B cell (primary cell): Measurements from ENCODE around the gene DNAJB2. TPM values are rescaled to one million over a fixed set of nuclear protein-coding genes. Genes with fewer than 3 reads are reported as not detected.
A peak's percentile ranks its signal among the peaks of the same experiment; 100 is the strongest.

ENCODE experiments used
- ATAC-seq: fragments of 200-7000 bp; cut with Tn5 transposase; one replicate; pipeline ENCODE4 v1.10.0; 2021; ENCODE audit warnings: low read depth, mild to moderate bottlenecking, moderate number of reproducible peaks, moderate library complexity
- CTCF ChIA-PET: fragments of 350-600 bp; sonication (Branson Sonifier 250); formaldehyde crosslinking; loops from one replicate; lab custom pipeline; 2021; ENCODE audit warnings: antibody characterized with exemption, inconsistent platforms; lab: Charles Lee
- POLR2A ChIA-PET: fragments of 350-600 bp; sonication (Branson Sonifier 250); formaldehyde crosslinking; loops from one replicate; lab custom pipeline; 2021; ENCODE audit warnings: antibody characterized with exemption; lab: Charles Lee
- DNase-seq: peaks from one replicate; pipeline ENCODE4 v3.0.0; 2013
- H2AFZ ChIP-seq: 2 replicates; pipeline ENCODE4 v1.6.1; 2012; ENCODE audit warnings: mild to moderate bottlenecking, low read depth, low read length; ENCODE audit not compliant: insufficient read depth, poor library complexity, severe bottlenecking
- H3K27ac ChIP-seq, 2 donors: 1 replicate in 1 of 2; 2 replicates in 1 of 2; pipeline ENCODE4 v1.5.1; 2012 to 2013; ENCODE audit warnings: low read length in 2 of 2, mild to moderate bottlenecking in 2 of 2, moderate library complexity in 1 of 2
- H3K27me3 ChIP-seq, 4 experiments: fragments of 200-600 bp in 1 of 4; sonication (generic) in 1 of 4; replicated peaks in 1 of 4; 1 replicate in 2 of 4; 2 replicates in 2 of 4; pipeline versions ENCODE4 v1.6.1 to v1.7.0; 2013 to 2016; ENCODE audit warnings: low read length in 3 of 4, mild to moderate bottlenecking in 2 of 4, mixed read lengths in 1 of 4, moderate library complexity in 1 of 4; ENCODE audit not compliant: insufficient read depth in 4 of 4, control insufficient read depth in 3 of 4; ENCODE audit errors: control extremely low read depth in 1 of 4
- H3K36me3 ChIP-seq, 2 experiments: replicated peaks in 1 of 2; 1 replicate in 1 of 2; 2 replicates in 1 of 2; pipeline versions ENCODE4 v1.6.1 to v1.7.1; 2013; ENCODE audit warnings: low read length in 1 of 2; ENCODE audit not compliant: insufficient read depth in 2 of 2, control insufficient read depth in 1 of 2; ENCODE audit errors: control extremely low read depth in 1 of 2, extremely low read depth in 1 of 2
- H3K4me1 ChIP-seq, 2 donors: fragments of 200-600 bp in 1 of 2; sonication (generic) in 1 of 2; 1 replicate in 1 of 2; 2 replicates in 1 of 2; pipeline versions ENCODE4 v1.5.1 to v1.6.1; 2013 to 2017; ENCODE audit warnings: low read length in 2 of 2; ENCODE audit not compliant: control insufficient read depth in 2 of 2, insufficient read depth in 2 of 2
- H3K4me2 ChIP-seq: replicated peaks from 2 replicates; pipeline ENCODE3; 2012; ENCODE audit warnings: mild to moderate bottlenecking, low read depth, low read length; ENCODE audit not compliant: poor library complexity, severe bottlenecking
- H3K4me3 ChIP-seq, 5 experiments: fragments of 200-600 bp in 1 of 5; sonication (generic) in 1 of 5; 1 replicate in 3 of 5; 2 replicates in 2 of 5; pipeline versions ENCODE4 v1.5.1 to v1.7.0; 2011 to 2016; ENCODE audit warnings: low read length in 4 of 5, mild to moderate bottlenecking in 4 of 5, low read depth in 2 of 5, control low read depth in 1 of 5, moderate library complexity in 1 of 5; ENCODE audit not compliant: insufficient read depth in 1 of 5; ENCODE audit errors: control extremely low read depth in 1 of 5, extremely low read depth in 1 of 5
- H3K79me2 ChIP-seq: fragments of 200-600 bp; sonication (generic); one replicate; pipeline ENCODE4 v1.6.0; 2016; ENCODE audit warnings: low read length; ENCODE audit not compliant: control insufficient read depth, insufficient read depth
- H3K9ac ChIP-seq: fragments of 200-600 bp; sonication (generic); 2 replicates; pipeline ENCODE4 v1.6.1; 2017; ENCODE audit warnings: mild to moderate bottlenecking, low read length, moderate library complexity
- H3K9me3 ChIP-seq, 3 donors: one replicate each; pipeline versions ENCODE4 v1.6.1 to v1.7.1; 2013; ENCODE audit warnings: low read length in 2 of 3; ENCODE audit not compliant: control insufficient read depth in 2 of 3, insufficient read depth in 1 of 3; ENCODE audit errors: control extremely low read depth in 1 of 3
- H4K20me1 ChIP-seq: 2 replicates; pipeline ENCODE4 v1.6.0; 2012; ENCODE audit warnings: mild to moderate bottlenecking, low read length; ENCODE audit not compliant: insufficient read depth, control insufficient read depth, poor library complexity, severe bottlenecking
- H3K27ac Mint-ChIP-seq: one replicate; pipeline ENCODE4 v1.8.0; 2021; ENCODE audit warnings: mixed read lengths
- H3K27me3 Mint-ChIP-seq: one replicate; pipeline ENCODE4 v1.8.0; 2021; ENCODE audit warnings: mixed read lengths
- H3K4me1 Mint-ChIP-seq: one replicate; pipeline ENCODE4 v1.8.0; 2021; ENCODE audit warnings: mixed read lengths
- H3K4me3 Mint-ChIP-seq: one replicate; pipeline ENCODE4 v1.8.0; 2021; ENCODE audit warnings: mixed read lengths
- H3K9me3 Mint-ChIP-seq: one replicate; pipeline ENCODE4 v1.8.0; 2022; ENCODE audit warnings: mixed read lengths; ENCODE audit not compliant: insufficient read depth
- CTCF ChIP-seq: fragments of 200-600 bp; IDR thresholded peaks from one replicate; pipeline ENCODE4 v1.8.0; 2022; ENCODE audit warnings: antibody characterized with exemption, mild to moderate bottlenecking
- EZH2 ChIP-seq: IDR thresholded peaks from 2 replicates; pipeline ENCODE4 v1.6.1; 2012; ENCODE audit warnings: borderline replicate concordance, low read depth, mild to moderate bottlenecking, moderate library complexity, low read length; ENCODE audit not compliant: insufficient read depth, poor library complexity, severe bottlenecking
- WGBS: methylation state at CpG from one replicate; pipeline ENCODE4 v1.1.5; 2013; ENCODE audit warnings: missing lambda C conversion rate; ENCODE audit not compliant: insufficient coverage; 5-methylcytosine and 5-hydroxymethylcytosine counted together
- intact Hi-C: fragments of 100-400 bp; cut with micrococcal nuclease; formaldehyde crosslinking; loops from one replicate; pipeline ENCODE4 v1.10.0; 2022
- polyA plus RNA-seq: library from polyadenylated mRNA; depleted of rRNA; stranded (reverse); fragments of >200 nt; gene quantifications from 2 replicates; pipeline ENCODE4 v1.2.3, GENCODE V29; 2012
- total RNA-seq, 2 donors: library from RNA; stranded (reverse); fragments of 120-200 nt in 1 of 2; gene quantifications; 1 replicate in 1 of 2; 2 replicates in 1 of 2; pipeline versions ENCODE4 v1.2.3 to v1.2.4, GENCODE V29; 2013 to 2022

Gene DNAJB2
- total and polyA plus RNA-seq, 2 donors (not counting 1 experiment from before 2014, with no cell fraction given) = 127 to 184 TPM

GRCh38 chr2:219252570-219252899, 26.6 kb upstream of the DNAJB2 start:
- Histone ChIP-seq H3K27me3 (no peaks in the 10 kb centered on the region), H3K4me2 (peak overlapping the region; percentile 100), H3K36me3 (peaks cover 2 to 31% of the 10 kb centered on the region in 2 experiments), H3K4me1 (peaks cover 48 to 58% of the 10 kb centered on the region in 2 donors), H3K9ac (peak overlapping the region; percentile 90), H3K4me3 (peak overlapping the region; percentile 83 to 97 (median 90)), H3K79me2 (peaks cover 50% of the 10 kb centered on the region), H2AFZ (peak overlapping the region; percentile 25), H3K27ac (peak overlapping the region; percentile 67 to 93), H3K9me3 (no peaks in the 10 kb centered on the region), H4K20me1 (peaks cover 22% of the 10 kb centered on the region)
- Mint-ChIP-seq H3K27me3 (no peaks in the 10 kb centered on the region), H3K4me1 (peaks cover 63% of the 10 kb centered on the region), H3K9me3 (no peaks in the 10 kb centered on the region), H3K27ac (peak overlapping the region; percentile 96), H3K4me3 (peak overlapping the region; percentile 87)
- CTCF ChIA-PET = interaction anchor here (0.6 to 7.6 kb wide), 11 partner anchors 16 to 81 kb away, joined by 3 to 97 read pairs (median 5); partner anchors contain the start of genes ABCB6, ANKZF1, ATG9A and DNAJB2
- no peak for DNase-seq
- POLR2A ChIA-PET = interaction anchor here (0.5 to 4.2 kb wide), 13 partner anchors 7 to 372 kb away, joined by 3 to 106 read pairs (median 6); partner anchors contain the start of genes ABCB6, ANKZF1, ATG9A and CNPPD1
- 7% methylated on average over 9 of the region's 9 CpGs for WGBS
- intact Hi-C loops = loop anchor here (5.0 kb wide), 1 partner anchor 1035 kb away; the partner anchor contains the start of gene ARPC2
- TF ChIP-seq EZH2 = no peak
- no peak for ATAC-seq

GRCh38 chr2:219252900-219253752, 26.0 kb upstream of the DNAJB2 start, which contains the start of gene TUBA4B:
Gene TUBA4B (plus strand): TSS chr2:219253243. CDS start chr2:219253408, 165 bp downstream.
- peak within 1 kb of the TSS; percentile 100 for H3K4me2 ChIP-seq
- Mint-ChIP-seq H3K9me3 (no peaks in the 10 kb centered on the region), H3K4me1 (peaks cover 57% of the 10 kb centered on the region), H3K4me3 (peak within 1 kb of the TSS; percentile 87), H3K27ac (peak within 1 kb of the TSS; percentile 96), H3K27me3 (no peaks in the 10 kb centered on the region)
- H4K20me1 ChIP-seq = peaks cover 22% of the 10 kb centered on the region
- H3K27ac ChIP-seq = peak within 1 kb of the TSS; percentile 93 to 94
- peaks cover 42 to 52% of the 10 kb centered on the region in 2 donors for H3K4me1 ChIP-seq
- intact Hi-C loops = loop anchor here (1.0 to 5.0 kb wide), 5 partner anchors 8 to 1036 kb away; partner anchors contain the start of genes ARPC2, GLB1L, NHEJ1 and STK16
- peaks cover 48% of the 10 kb centered on the region for H3K79me2 ChIP-seq
- H3K36me3 ChIP-seq = peaks cover 2 to 31% of the 10 kb centered on the region in 2 experiments
- peak within 1 kb of the TSS; percentile 83 to 97 (median 90) for H3K4me3 ChIP-seq
- H3K27me3 ChIP-seq = no peaks in the 10 kb centered on the region
- peak; percentile 12 for ATAC-seq
- H3K9me3 ChIP-seq = no peaks in the 10 kb centered on the region
- TF ChIP-seq CTCF (no peak), EZH2 (no peak)
- CTCF ChIA-PET = interaction anchor here (0.6 to 7.6 kb wide), 16 partner anchors 8 to 82 kb away, joined by 3 to 97 read pairs (median 10); partner anchors contain the start of genes ABCB6, ANKZF1, ATG9A and CNPPD1
- H3K9ac ChIP-seq = peak within 1 kb of the TSS; percentile 90
- POLR2A ChIA-PET = interaction anchor here (0.6 to 4.2 kb wide), 14 partner anchors 8 to 356 kb away, joined by 3 to 106 read pairs (median 6); partner anchors contain the start of genes ABCB6, ANKZF1, ATG9A and CNPPD1
- peak; percentile 64 for DNase-seq
- under 1% methylated on average over 39 of the region's 49 CpGs for WGBS
- peak within 1 kb of the TSS; percentile 93 for H2AFZ ChIP-seq
